H9 (cell line): Measurements from ENCODE around the gene IL1R2. TPM values are rescaled to one million over a fixed set of nuclear protein-coding genes. Genes with fewer than 3 reads are reported as not detected.

Source experiments
- DNase-seq: peaks from one replicate; pipeline ENCODE4 v3.0.0-alpha.2; 2017
- H2AFZ ChIP-seq: one replicate; pipeline ENCODE4 v1.6.1; 2013; ENCODE audit warnings: mild to moderate bottlenecking, low read length, control low read depth, moderate library complexity
- H2AK5ac ChIP-seq: 2 replicates; pipeline ENCODE4 v1.6.1; 2013; ENCODE audit warnings: low read length, control low read depth, mixed read lengths; ENCODE audit not compliant: insufficient read length
- H2BK120ac ChIP-seq: one replicate; pipeline ENCODE4 v1.6.1; 2013; ENCODE audit warnings: low read depth, mild to moderate bottlenecking, low read length, control low read depth, inconsistent platforms; ENCODE audit not compliant: poor library complexity, severe bottlenecking
- H2BK12ac ChIP-seq: 2 replicates; pipeline ENCODE4 v1.6.1; 2013; ENCODE audit warnings: low read length, control low read depth, mixed read lengths, low read depth; ENCODE audit not compliant: insufficient read length
- H2BK15ac ChIP-seq: 2 replicates; pipeline ENCODE4 v1.6.1; 2013; ENCODE audit warnings: low read depth, low read length, control low read depth
- H2BK20ac ChIP-seq: one replicate; pipeline ENCODE4 v1.6.1; 2013; ENCODE audit warnings: low read depth, mild to moderate bottlenecking, low read length, control low read depth, inconsistent platforms; ENCODE audit not compliant: poor library complexity, severe bottlenecking
- H2BK5ac ChIP-seq: 2 replicates; pipeline ENCODE4 v1.6.1; 2013; ENCODE audit warnings: low read length, control low read depth, mixed read lengths; ENCODE audit not compliant: insufficient read length
- H3K14ac ChIP-seq: 2 replicates; pipeline ENCODE4 v1.6.1; 2013; ENCODE audit warnings: low read length, control low read depth; ENCODE audit not compliant: insufficient read depth
- H3K18ac ChIP-seq: 2 replicates; pipeline ENCODE4 v1.6.1; 2013; ENCODE audit warnings: low read depth, mild to moderate bottlenecking, mixed read lengths, low read length, control low read depth; ENCODE audit not compliant: insufficient read length
- H3K23ac ChIP-seq: 2 replicates; pipeline ENCODE4 v1.6.1; 2013; ENCODE audit warnings: low read length, control low read depth, mixed read lengths, low read depth; ENCODE audit not compliant: insufficient read length
- H3K23me2 ChIP-seq: 2 replicates; pipeline ENCODE4 v1.6.1; 2013; ENCODE audit warnings: low read depth, mild to moderate bottlenecking, mixed read lengths, low read length, control low read depth; ENCODE audit not compliant: insufficient read length, poor library complexity, severe bottlenecking
- H3K27ac ChIP-seq: 2 replicates; pipeline ENCODE4 v1.5.1; 2013; ENCODE audit warnings: low read length, control low read depth, mixed read lengths, low read depth; ENCODE audit not compliant: insufficient read length
- H3K27me3 ChIP-seq: 2 replicates; pipeline ENCODE4 v1.6.1; 2013; ENCODE audit warnings: low read length, control low read depth, inconsistent platforms; ENCODE audit not compliant: insufficient read depth
- H3K4ac ChIP-seq: 2 replicates; pipeline ENCODE4 v1.6.1; 2013; ENCODE audit warnings: low read depth, mild to moderate bottlenecking, control low read depth, inconsistent platforms, low read length, moderate library complexity
- H3K4me1 ChIP-seq: 2 replicates; pipeline ENCODE4 v1.6.1; 2013; ENCODE audit warnings: low read length, control low read depth, inconsistent platforms; ENCODE audit not compliant: insufficient read depth
- H3K4me2 ChIP-seq: 2 replicates; pipeline ENCODE4 v1.6.1; 2013; ENCODE audit warnings: low read length, control low read depth, mixed read lengths; ENCODE audit not compliant: insufficient read length, insufficient read depth
- H3K56ac ChIP-seq: 2 replicates; pipeline ENCODE4 v1.6.1; 2013; ENCODE audit warnings: low read depth, mild to moderate bottlenecking, mixed read lengths, low read length, control low read depth; ENCODE audit not compliant: insufficient read length
- H3K79me1 ChIP-seq: 2 replicates; pipeline ENCODE4 v1.6.1; 2013; ENCODE audit warnings: low read depth, mild to moderate bottlenecking, moderate library complexity, low read length, control low read depth, inconsistent platforms; ENCODE audit not compliant: insufficient read depth, poor library complexity, severe bottlenecking
- H3K79me2 ChIP-seq: 2 replicates; pipeline ENCODE4 v1.6.1; 2013; ENCODE audit warnings: low read length, control low read depth, inconsistent platforms; ENCODE audit not compliant: insufficient read depth
- H3K9ac ChIP-seq: 2 replicates; pipeline ENCODE4 v1.6.1; 2013; ENCODE audit warnings: low read length, control low read depth, mixed read lengths; ENCODE audit not compliant: insufficient read length; ENCODE audit errors: extremely low read depth
- H3K9me3 ChIP-seq: one replicate; pipeline ENCODE4 v1.6.1; 2013; ENCODE audit warnings: low read depth, low read length, inconsistent platforms; ENCODE audit not compliant: control insufficient read depth
- H3T11ph ChIP-seq: one replicate; pipeline ENCODE4 v1.6.1; 2013; ENCODE audit warnings: mild to moderate bottlenecking, low read length, control low read depth, inconsistent platforms
- H4K20me1 ChIP-seq: one replicate; pipeline ENCODE4 v1.6.1; 2013; ENCODE audit not compliant: control insufficient read depth, insufficient read length, insufficient read depth
- H4K5ac ChIP-seq: 2 replicates; pipeline ENCODE4 v1.6.1; 2013; ENCODE audit warnings: low read depth, mild to moderate bottlenecking, mixed read lengths, low read length, control low read depth; ENCODE audit not compliant: insufficient read length
- H4K8ac ChIP-seq: replicated peaks from 2 replicates; pipeline ENCODE4 v1.6.1; 2013; ENCODE audit warnings: low read length, control low read depth, mixed read lengths, low read depth; ENCODE audit not compliant: insufficient read length
- H4K91ac ChIP-seq: 2 replicates; pipeline ENCODE4 v1.6.1; 2013; ENCODE audit warnings: low read depth, mild to moderate bottlenecking, moderate library complexity, mixed read lengths, low read length, control low read depth; ENCODE audit not compliant: insufficient read length
- H3K27ac Mint-ChIP-seq, 3 experiments: 2 replicates in 2 of 3; 3 replicates in 1 of 3; pipeline ENCODE4 v1.8.0; 2020 to 2021; ENCODE audit warnings: mixed read lengths in 3 of 3, mild to moderate bottlenecking in 1 of 3, moderate library complexity in 1 of 3
- H3K27me3 Mint-ChIP-seq: 2 replicates; pipeline ENCODE4 v1.8.0; 2021; ENCODE audit warnings: low read depth, mild to moderate bottlenecking, moderate library complexity, mixed read lengths
- H3K36me3 Mint-ChIP-seq, 3 experiments: 2 replicates in 2 of 3; 3 replicates in 1 of 3; pipeline ENCODE4 v1.8.0; 2020 to 2021; ENCODE audit warnings: low read depth in 3 of 3, mixed read lengths in 3 of 3; ENCODE audit not compliant: insufficient read depth in 1 of 3
- H3K4me1 Mint-ChIP-seq, 2 experiments: 2 replicates each; pipeline ENCODE4 v1.8.0; 2020; ENCODE audit warnings: mixed read lengths in 2 of 2
- H3K4me3 Mint-ChIP-seq, 2 experiments: 2 replicates in 1 of 2; 3 replicates in 1 of 2; pipeline ENCODE4 v1.8.0; 2020 to 2021; ENCODE audit warnings: mild to moderate bottlenecking in 2 of 2, mixed read lengths in 2 of 2, moderate library complexity in 1 of 2
- H3K9me3 Mint-ChIP-seq, 2 experiments: 2 replicates in 1 of 2; 3 replicates in 1 of 2; pipeline ENCODE4 v1.8.0; 2020; ENCODE audit warnings: mild to moderate bottlenecking in 2 of 2, mixed read lengths in 2 of 2, moderate library complexity in 1 of 2
- CTCF ChIP-seq: fragments of 200-600 bp; sonication (generic); conservative IDR thresholded peaks from 3 replicates; pipeline ENCODE4 v1.8.0; 2021; ENCODE audit warnings: antibody characterized with exemption, mild to moderate bottlenecking
- WGBS: extraction: QIAGEN DNeasy Blood & Tissue Kit; methylation state at CpG from one replicate; pipeline ENCODE4 v1.1.7; 2013; ENCODE audit warnings: missing lambda C conversion rate, low lambda C conversion rate, mixed read lengths; ENCODE audit not compliant: insufficient read length; ENCODE audit errors: extremely low coverage; 5-methylcytosine and 5-hydroxymethylcytosine counted together
- total RNA-seq: library from RNA; stranded (reverse); gene quantifications from 2 replicates; pipeline ENCODE4 v1.2.1, GENCODE V29; 2021

The IL1R2 gene
- total RNA-seq, 1 experiment from 2014 or later, result not detected

GRCh38 chr2:102037681-102038080 lies 45.9 kb downstream of the IL1R2 start:
- H3K27ac Mint-ChIP-seq, result no peak overlapping the region
- H3K9me3 Mint-ChIP-seq, result peaks cover 0 to 9% of the 10 kb centered on the region in 2 experiments; a peak in 2 of 5 replicates
- no peaks in the 10 kb centered on the region; a peak in 1 of 7 replicates for H3K36me3 Mint-ChIP-seq
- H2BK15ac ChIP-seq, result no peak overlapping the region
- H3K27ac ChIP-seq, result no peak overlapping the region
- H3K79me2 ChIP-seq, result no peaks in the 10 kb centered on the region
- H3K4ac ChIP-seq, result no peak overlapping the region
- no peak overlapping the region for H2BK5ac ChIP-seq
- peaks cover 17 to 18% of the 10 kb centered on the region in 2 experiments for H3K4me1 Mint-ChIP-seq
- H3K14ac ChIP-seq, result no peak overlapping the region
- no peak overlapping the region for H3K4me2 ChIP-seq
- H2BK120ac ChIP-seq, result no peak overlapping the region
- no peak overlapping the region for H4K8ac ChIP-seq
- no peak overlapping the region for H2BK12ac ChIP-seq
- H3K18ac ChIP-seq, result no peak overlapping the region
- peaks cover 16% of the 10 kb centered on the region for H3K27me3 Mint-ChIP-seq
- no peak overlapping the region for H4K91ac ChIP-seq
- H3T11ph ChIP-seq, result no peak overlapping the region
- WGBS, result no CpG with 5 or more reads among the region's 8 CpGs
- DNase-seq, result no peak
- H4K5ac ChIP-seq, result no peak overlapping the region
- no peaks in the 10 kb centered on the region for H3K9me3 ChIP-seq
- no peak overlapping the region for H2AK5ac ChIP-seq
- no peaks in the 10 kb centered on the region for H3K27me3 ChIP-seq
- H2AFZ ChIP-seq, result no peak overlapping the region
- no peaks in the 10 kb centered on the region for H3K23me2 ChIP-seq
- no peaks in the 10 kb centered on the region for H3K79me1 ChIP-seq
- H2BK20ac ChIP-seq, result no peak overlapping the region
- TF ChIP-seq CTCF, result no peak
- no peak overlapping the region for H3K23ac ChIP-seq
- H4K20me1 ChIP-seq, result no peaks in the 10 kb centered on the region
- H3K4me3 Mint-ChIP-seq, result no peak overlapping the region
- H3K56ac ChIP-seq, result no peak overlapping the region
- H3K4me1 ChIP-seq, result 0 out of 2 replicates have a peak, but pooled peaks cover 3% of the 10 kb centered on the region
- H3K9ac ChIP-seq, result no peak overlapping the region
